SJCRH30 (cell line): ENCODE measurements around the gene ORC3. TPM values are rescaled to one million over a fixed set of nuclear protein-coding genes. Genes with fewer than 3 reads are reported as not detected.
"Not testable (repeated sequence)": the region's sequence is repeated elsewhere in the genome, so short reads cannot be mapped to it uniquely, and the experiment has no call there.

Experiments used
- DNase-seq, 2 experiments: peaks; one replicate each; pipeline ENCODE4 v3.0.0-alpha.2; 2015 to 2020
- H3K27ac ChIP-seq: fragments of 250-450 bp; sonication (Bioruptor Pico); 2 replicates; pipeline ENCODE4 v1.5.1; 2020; ENCODE audit warnings: mild to moderate bottlenecking, moderate library complexity
- H3K27me3 ChIP-seq: fragments of 250-450 bp; sonication (Bioruptor Pico); 2 replicates; pipeline ENCODE4 v1.5.1; 2020; ENCODE audit warnings: mild to moderate bottlenecking, moderate library complexity
- H3K36me3 ChIP-seq: fragments of 250-450 bp; sonication (Bioruptor Pico); 2 replicates; pipeline ENCODE4 v1.5.1; 2020; ENCODE audit warnings: mild to moderate bottlenecking, moderate library complexity
- H3K4me1 ChIP-seq: fragments of 250-450 bp; sonication (Bioruptor Pico); 2 replicates; pipeline ENCODE4 v1.5.1; 2020; ENCODE audit warnings: mild to moderate bottlenecking, moderate library complexity
- H3K4me3 ChIP-seq: fragments of 250-450 bp; sonication (Bioruptor Pico); 2 replicates; pipeline ENCODE4 v1.5.1; 2020; ENCODE audit warnings: mild to moderate bottlenecking, moderate library complexity
- H3K9me3 ChIP-seq: fragments of 250-450 bp; sonication (Bioruptor Pico); replicated peaks from 2 replicates; pipeline ENCODE4 v1.5.1; 2020; ENCODE audit warnings: mild to moderate bottlenecking, moderate library complexity
- total RNA-seq: library from RNA; depleted of rRNA; stranded (reverse); fragments of >200 nt; shearing (Covaris generic); gene quantifications from 2 replicates; pipeline ENCODE4 v1.2.3, GENCODE V29; 2014; rRNA removed

The ORC3 gene
- total RNA-seq, 1 experiment from 2014 or later = 64.9 TPM

DNA sequence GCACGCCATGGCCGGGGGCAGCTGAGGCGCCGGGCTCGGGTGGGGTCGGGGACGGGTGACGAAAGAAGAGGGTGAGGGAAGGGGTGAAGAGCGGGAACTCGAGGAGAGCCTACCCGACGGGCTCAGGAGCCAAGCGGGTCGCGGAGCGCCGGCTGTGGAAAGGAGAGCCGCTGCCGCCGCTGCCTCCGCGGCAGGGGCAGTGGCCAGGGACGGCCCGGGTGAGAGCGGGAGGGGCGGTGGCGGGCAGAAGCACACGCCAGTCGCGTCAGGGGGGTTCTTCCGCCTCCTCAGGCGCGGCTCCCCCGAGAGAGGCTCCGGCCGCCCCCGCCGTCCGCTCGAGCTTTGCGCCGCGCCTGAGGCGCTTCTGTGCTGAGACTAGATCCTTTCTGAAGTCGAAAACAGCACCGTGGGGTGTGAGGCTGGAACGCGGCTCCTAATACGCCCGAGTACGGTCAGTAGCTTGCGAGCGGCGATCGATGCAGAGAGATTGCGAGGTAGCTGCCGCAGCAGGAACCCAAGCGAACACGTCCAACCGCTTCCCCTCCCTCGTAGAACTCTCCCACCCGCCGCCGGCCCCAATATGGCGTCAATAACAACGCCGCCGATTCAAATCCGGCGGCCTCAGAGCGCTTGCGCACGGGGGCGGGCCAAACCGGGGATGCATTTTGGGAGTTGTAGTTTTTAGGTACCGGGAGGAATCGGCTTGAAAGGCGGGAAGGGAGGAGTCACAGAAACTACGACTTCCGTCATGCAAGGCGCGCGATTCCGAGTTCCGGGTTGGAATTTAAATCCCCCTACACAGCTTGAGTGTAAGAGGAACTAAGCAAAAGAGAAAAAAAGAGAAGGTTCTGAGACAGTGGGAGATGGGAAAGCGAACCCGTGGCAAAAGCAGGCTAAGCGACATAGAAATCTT, 112.0 kb downstream of the ORC3 start, which contains the start of gene AKIRIN2:
Gene AKIRIN2, minus strand, starts transcription at position 558 of the 913 bp plus-strand sequence. Its CDS starts 549 bp downstream, at position 9.
- peak within 1 kb of the TSS; percentile 92 for H3K27ac ChIP-seq
- H3K36me3 ChIP-seq = peaks cover 14% of the 10 kb centered on the region; the same call in 1 of the 2 replicates
- H3K9me3 ChIP-seq = no peaks in the 10 kb centered on the region
- peak; percentile 98 to 99 for DNase-seq
- peak within 1 kb of the TSS; percentile 85 for H3K4me3 ChIP-seq
- peaks cover 10% of the 10 kb centered on the region for H3K4me1 ChIP-seq
- H3K27me3 ChIP-seq = no peaks in the 10 kb centered on the region

DNA sequence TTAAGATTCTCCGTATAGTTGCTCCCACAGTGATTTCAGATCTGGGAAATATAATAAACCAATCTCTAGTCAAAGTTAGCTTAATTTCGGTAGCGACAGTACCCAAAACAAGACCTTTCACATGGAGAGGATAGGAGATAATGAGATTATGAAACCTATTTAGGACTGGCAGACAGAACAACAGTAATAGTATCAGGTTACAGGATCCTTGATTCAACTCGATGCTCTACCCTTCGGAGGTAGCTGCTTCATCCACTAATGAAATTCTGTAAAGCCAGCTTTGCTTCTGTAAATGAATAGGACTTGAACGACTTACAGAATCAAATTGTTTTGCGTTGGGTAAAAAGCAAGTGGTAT, 112.6 kb downstream of the ORC3 start:
- Histone ChIP-seq H3K4me3 (peak overlapping the region; percentile 85), H3K36me3 (peaks cover 14% of the 10 kb centered on the region; the same call in 1 of the 2 replicates), H3K9me3 (no peaks in the 10 kb centered on the region), H3K27ac (peak overlapping the region; percentile 53), H3K4me1 (peaks cover 5% of the 10 kb centered on the region), H3K27me3 (no peaks in the 10 kb centered on the region)
- peak in 1 of 2 experiments; percentile 76 for DNase-seq

DNA sequence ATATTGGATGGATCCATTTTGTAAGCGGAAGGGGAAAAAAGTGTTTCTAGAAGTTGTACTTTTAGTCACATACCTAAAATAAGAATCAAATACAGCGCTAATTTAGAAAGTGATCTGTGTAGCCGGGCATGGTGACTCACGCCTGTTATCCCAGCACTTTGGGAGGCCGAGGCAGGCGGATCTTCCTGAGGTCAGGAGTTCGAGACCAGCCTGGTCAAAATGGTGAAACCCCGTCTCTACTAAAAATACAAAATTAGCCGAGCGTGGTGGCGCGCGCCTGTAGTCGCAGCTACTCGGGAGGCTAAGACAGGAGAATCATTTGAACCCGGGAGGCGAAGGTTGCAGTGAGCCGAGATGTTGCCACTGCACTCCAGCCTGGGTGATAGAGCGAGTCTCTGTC, 113.1 kb downstream of the ORC3 start:
- not testable (repeated sequence) for H3K9me3 ChIP-seq, H3K27me3 ChIP-seq, DNase-seq, H3K4me1 ChIP-seq
- Histone ChIP-seq H3K4me3 (peak overlapping the region; percentile 85), H3K36me3 (peaks cover 11% of the 10 kb centered on the region; the same call in 1 of the 2 replicates), H3K27ac (peak overlapping the region; percentile 53)

DNA sequence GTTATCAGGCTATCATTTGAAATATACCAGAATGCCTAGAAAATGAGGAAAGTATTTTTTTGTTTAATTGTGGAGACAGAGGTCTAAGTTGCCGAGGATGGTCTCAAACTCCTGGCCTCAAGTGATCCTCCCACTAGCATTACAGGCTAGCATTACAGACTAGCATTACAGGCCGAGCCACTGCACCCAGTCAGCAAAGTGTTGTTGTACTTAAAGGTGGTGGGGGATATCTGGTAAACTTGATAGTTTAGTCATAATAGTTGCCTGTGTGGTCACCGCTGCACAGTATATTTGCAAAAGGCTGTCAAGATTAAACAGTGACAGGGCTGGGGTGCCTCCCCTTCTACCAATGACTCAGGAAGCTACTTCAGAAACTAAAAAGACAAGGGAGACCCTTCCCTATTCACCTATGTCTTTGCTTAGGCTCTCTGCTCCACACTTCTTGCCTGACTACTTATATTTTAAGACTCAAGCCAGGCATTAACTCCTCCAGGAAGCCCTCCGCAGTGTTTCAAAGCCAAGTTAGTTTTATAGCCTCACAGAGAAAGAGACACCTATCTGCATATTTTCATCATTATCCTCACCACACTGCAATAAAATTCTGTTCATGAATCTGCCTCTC, 115.2 kb downstream of the ORC3 start:
- Histone ChIP-seq H3K27ac (no peak overlapping the region), H3K36me3 (peaks cover 4% of the 10 kb centered on the region; the same call in 1 of the 2 replicates), H3K27me3 (no peaks in the 10 kb centered on the region), H3K4me1 (no peaks in the 10 kb centered on the region), H3K4me3 (no peak overlapping the region), H3K9me3 (no peaks in the 10 kb centered on the region)
- no peak for DNase-seq

DNA sequence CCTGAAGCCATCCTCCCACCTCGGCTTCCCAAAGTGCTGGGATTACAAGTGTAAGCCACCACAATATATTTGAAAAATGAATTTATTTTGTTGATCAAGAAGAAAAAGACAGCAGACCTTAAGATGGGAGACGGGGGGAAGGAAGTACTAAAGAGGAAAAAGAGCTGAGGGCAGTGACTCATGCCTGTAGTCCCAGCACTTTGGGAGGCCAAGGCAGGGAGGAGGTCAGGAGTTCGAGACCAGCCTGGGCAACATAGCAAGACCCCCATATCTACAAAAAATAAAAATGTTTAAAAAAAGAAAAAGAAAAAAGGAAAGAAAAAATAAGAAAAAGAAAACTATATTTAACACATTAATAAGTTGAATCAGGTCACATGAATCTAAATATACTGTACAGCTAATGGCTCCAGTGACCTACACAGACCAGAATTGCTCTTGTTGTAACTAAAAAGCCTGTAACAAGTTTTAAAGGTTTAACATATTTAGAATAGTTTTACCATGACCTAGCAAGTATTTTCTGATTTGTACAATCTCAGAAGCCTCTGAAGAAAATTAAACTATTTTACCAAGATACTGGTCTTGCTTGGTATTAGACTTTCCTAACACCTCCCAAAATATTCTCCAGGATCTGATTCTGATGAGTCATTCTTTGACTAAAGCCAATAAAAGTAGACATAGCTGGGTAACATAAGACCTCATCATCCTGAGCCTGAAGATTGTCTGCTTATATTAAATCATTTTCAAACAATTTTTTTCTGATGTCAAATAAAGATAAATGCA, 116.4 kb downstream of the ORC3 start:
- Histone ChIP-seq H3K27ac (no peak overlapping the region), H3K27me3 (no peaks in the 10 kb centered on the region), H3K4me3 (no peak overlapping the region), H3K4me1 (no peaks in the 10 kb centered on the region), H3K36me3 (no peaks in the 10 kb centered on the region), H3K9me3 (no peaks in the 10 kb centered on the region)
- DNase-seq = no peak

DNA sequence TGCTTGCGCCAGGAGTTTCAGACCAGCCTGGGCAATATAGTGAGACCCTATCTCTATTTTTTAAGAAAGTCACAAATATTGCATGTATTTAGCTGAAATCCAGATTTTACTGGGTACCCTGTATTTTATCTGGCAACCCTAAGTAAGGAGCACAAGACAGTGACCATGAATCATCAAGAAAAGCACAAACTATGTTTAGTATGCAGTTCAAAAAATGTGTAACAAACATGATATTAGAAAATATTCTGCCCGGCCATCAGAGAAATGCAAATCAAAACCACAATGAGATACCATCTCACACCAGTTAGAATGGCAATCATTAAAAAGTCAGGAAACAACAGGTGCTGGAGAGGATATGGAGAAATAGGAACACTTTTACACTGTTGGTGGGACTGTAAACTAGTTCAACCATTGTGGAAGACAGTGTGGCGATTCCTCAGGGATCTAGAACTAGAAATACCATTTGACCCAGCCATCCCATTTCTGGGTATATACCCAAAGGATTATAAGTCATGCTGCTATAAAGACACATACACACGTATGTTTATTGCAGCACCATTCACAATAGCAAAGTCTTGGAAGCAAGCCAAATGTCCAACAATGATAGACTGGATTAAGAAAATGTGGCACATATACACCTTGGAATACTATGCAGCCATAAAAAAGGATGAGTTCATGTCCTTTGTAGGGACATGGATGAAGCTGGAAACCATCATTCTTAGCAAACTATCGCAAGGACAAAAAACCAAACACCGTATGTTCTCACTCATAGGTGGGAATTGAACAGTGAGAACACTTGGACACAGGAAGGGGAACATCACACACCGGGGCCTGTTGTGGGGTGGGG, 118.9 kb downstream of the ORC3 start:
- not testable (repeated sequence) for H3K27me3 ChIP-seq, H3K9me3 ChIP-seq, H3K27ac ChIP-seq, H3K36me3 ChIP-seq, H3K4me3 ChIP-seq, H3K4me1 ChIP-seq, DNase-seq

DNA sequence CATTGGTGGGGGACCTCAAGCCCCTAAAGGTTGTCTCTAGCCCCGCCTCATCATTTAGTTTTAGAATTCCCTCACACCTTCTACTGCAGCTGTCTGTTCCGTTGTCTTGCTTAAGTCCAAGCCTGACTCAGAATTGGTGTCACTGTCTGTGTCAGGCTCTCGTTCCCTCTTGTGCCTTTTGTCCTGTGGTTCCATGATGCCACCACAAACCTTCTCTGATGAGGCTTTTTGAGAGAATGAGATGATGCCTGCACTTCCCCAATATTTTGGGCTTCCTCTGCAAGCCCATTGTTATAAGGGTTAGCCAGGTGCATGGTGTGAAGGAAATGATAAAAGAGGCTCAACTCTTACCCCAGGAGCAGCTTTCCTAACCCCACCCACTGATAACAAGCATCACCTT, 120.2 kb downstream of the ORC3 start:
- no peaks in the 10 kb centered on the region for H3K27me3 ChIP-seq
- peaks cover 8% of the 10 kb centered on the region; the same call in 1 of the 2 replicates for H3K4me1 ChIP-seq
- no peak for DNase-seq

DNA sequence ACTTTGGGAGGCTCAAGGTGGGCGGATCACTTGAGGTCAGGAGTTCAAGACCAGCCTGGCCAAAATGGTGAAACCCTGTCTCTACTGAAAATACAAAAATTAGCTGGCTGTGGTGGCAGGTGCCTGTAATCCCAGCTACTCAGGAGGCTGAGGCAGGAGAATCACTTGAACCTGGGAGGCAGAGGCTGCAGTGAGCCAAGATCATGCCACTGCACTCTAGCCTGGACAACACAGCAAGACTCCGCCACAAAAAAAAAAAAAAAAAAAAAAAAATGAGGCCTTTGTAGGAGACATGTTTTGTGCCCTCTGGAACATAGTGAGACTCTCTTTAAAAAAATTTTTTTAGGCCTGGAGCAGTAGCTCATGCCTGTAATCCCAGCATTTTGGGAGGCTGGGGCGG, 122.8 kb downstream of the ORC3 start:
- not testable (repeated sequence) for H3K4me3 ChIP-seq, DNase-seq, H3K9me3 ChIP-seq, H3K36me3 ChIP-seq, H3K27me3 ChIP-seq, H3K4me1 ChIP-seq, H3K27ac ChIP-seq

More for the DNA sequence above, 120.2 kb downstream of the ORC3 start:
- no peak overlapping the region for H3K27ac ChIP-seq
- H3K4me3 ChIP-seq = no peak overlapping the region
- H3K9me3 ChIP-seq = no peaks in the 10 kb centered on the region
- H3K36me3 ChIP-seq = no peaks in the 10 kb centered on the region

DNA sequence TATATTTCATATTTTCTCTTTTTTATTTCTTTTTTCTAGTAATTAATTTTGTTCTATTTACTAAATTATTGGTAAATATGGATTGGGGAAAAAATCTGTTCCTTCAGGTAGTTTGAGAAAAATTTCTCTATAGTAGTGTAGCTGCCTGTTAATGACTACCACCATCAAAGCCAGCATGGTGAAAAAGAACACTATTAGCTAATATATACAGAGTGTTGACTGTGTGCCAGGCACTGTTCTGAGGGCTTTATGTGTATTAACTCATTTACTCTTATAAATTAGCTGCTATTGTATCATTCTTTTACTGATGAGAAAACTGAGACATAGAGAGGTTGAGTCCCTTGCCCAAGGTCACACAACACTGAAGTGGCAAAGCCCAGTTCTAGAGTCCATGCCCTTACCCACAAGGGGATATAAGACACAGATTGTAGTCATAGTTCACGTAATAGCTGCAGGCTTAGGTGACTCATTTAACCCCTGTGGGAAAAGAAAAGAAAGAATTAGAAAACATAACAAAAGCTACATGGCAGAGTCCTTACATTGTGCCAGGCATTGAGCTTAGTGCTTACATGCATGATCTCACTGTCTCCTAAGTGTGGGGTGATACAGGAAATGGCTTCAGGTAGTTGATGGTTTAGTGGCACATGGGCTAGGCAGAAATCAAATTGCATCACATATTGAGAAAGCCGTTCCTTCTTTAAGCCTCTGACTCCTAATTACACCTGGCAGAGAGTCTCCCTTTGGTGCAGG, 124.3 kb downstream of the ORC3 start:
- DNase-seq = peak in 1 of 2 experiments; percentile 29

More for the DNA sequence above, 124.3 kb downstream of the ORC3 start:
- Histone ChIP-seq H3K27me3 (no peaks in the 10 kb centered on the region), H3K4me3 (no peak overlapping the region), H3K27ac (no peak overlapping the region), H3K4me1 (peaks cover 8% of the 10 kb centered on the region; the same call in 1 of the 2 replicates), H3K9me3 (no peaks in the 10 kb centered on the region), H3K36me3 (no peaks in the 10 kb centered on the region)

Other genes with a start within 250 kb of the ORC3 start
- 0.79 and 2.2 TPM in 2 replicates for gene C6orf163, start 245.3 kb upstream of the ORC3 start, total RNA-seq
- gene CFAP206, start 182.2 kb upstream of the ORC3 start, total RNA-seq = 0.23 and 0.45 TPM in 2 replicates
- 16.5 and 18.4 TPM in 2 replicates for gene SLC35A1, start 117.2 kb upstream of the ORC3 start, total RNA-seq
- gene RARS2, start 148 bp upstream of the ORC3 start, total RNA-seq = 43.4 and 51.0 TPM in 2 replicates
- 54.9 and 64.5 TPM in 2 replicates for gene AKIRIN2, start 112.1 kb downstream of the ORC3 start, total RNA-seq